GM12892 (cell line): Measurements from ENCODE around the gene ATP11A.

Experiments used
- POLR2A ChIP-seq: IDR thresholded peaks from 2 replicates; pipeline ENCODE4 v1.6.1; 2011; ENCODE audit warnings: low read depth, low read length, control low read depth
- TAF1 ChIP-seq: IDR thresholded peaks from 2 replicates; pipeline ENCODE4 v1.6.1; 2011; ENCODE audit warnings: low read depth, mild to moderate bottlenecking, control low read depth, low read length, borderline replicate concordance

DNA sequence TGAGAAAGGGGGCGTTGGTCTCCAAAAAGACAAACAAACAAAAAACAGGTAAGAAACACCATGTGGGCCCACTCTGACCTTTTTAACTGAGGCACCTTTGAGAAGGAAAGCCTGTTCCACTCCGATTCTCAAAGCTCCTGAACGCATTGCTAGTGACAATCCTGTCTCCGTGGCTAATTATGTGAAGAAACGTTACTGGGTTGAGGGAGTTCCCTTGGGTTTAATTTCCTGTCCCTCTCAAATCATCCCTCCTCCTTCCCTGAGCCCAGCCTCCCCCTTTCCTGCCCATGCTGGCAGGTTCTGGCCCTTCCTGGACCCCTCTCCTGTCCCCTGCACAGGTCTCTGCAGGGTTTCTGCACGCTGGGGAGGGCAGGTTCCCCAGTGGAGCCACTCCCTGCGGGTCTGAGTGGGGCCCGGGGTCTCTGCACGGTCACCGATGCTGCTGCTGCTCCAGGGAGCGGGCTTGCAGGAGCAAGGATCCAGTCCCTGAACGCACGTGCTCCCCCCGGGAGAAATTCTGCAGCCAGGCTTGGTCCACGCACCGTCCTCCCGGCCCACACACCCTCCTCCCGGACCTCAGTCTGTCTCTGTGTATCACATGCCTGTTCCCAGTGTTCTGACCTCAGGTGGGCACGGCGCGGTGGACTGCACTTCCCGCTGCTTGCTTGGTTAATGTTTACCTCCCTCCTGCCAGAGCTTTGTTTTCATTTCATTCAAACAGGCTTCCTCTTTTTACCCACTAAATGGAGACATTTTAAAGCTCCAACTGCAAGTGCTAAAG lies 202.8 kb downstream of the ATP11A start:
- TF ChIP-seq TAF1 (no peak), POLR2A (no peak)
